Measurements from ENCODE around the gene SH3RF2.
"Not testable (repeated sequence)": the region's sequence is repeated elsewhere in the genome, so short reads cannot be mapped to it uniquely, and the experiment has no call there.

Gene SH3RF2

GRCh38 chr5:145949474-145949873 lies 13.1 kb downstream of the SH3RF2 start:
- DNase-seq (ENCODE audit: low spot score), result no peak

- no peak for DNase-seq (ENCODE audit: low spot score)
Measured at GRCh38 chr5:145951071-145951470, 14.7 kb downstream of the SH3RF2 start.

GRCh38 chr5:145953202-145953601 lies 16.8 kb downstream of the SH3RF2 start:
- DNase-seq (ENCODE audit: low spot score), result no peak

GRCh38 chr5:145954140-145954539 lies 17.8 kb downstream of the SH3RF2 start:
- DNase-seq (ENCODE audit: low spot score), result not testable (repeated sequence)

GRCh38 chr5:145957388-145957787 lies 21.0 kb downstream of the SH3RF2 start:
- no peak for DNase-seq (ENCODE audit: low spot score)

GRCh38 chr5:145958436-145958835 lies 22.1 kb downstream of the SH3RF2 start:
- no peak for DNase-seq (ENCODE audit: low spot score)

- no peak for DNase-seq (ENCODE audit: low spot score)
Measured at GRCh38 chr5:145960166-145960565, 23.8 kb downstream of the SH3RF2 start.

- DNase-seq (ENCODE audit: low spot score), result peak; percentile 19
Measured at GRCh38 chr5:145960848-145961600, 24.6 kb downstream of the SH3RF2 start.

- no peak for DNase-seq (ENCODE audit: low spot score)
Measured at GRCh38 chr5:145962001-145962400, 25.6 kb downstream of the SH3RF2 start.

- not testable (repeated sequence) for DNase-seq (ENCODE audit: low spot score)
Measured at GRCh38 chr5:145964008-145964407, 27.6 kb downstream of the SH3RF2 start.

- DNase-seq (ENCODE audit: low spot score), result no peak
Measured at GRCh38 chr5:145965804-145966203, 29.4 kb downstream of the SH3RF2 start.

- peak; percentile 55 for DNase-seq (ENCODE audit: low spot score)
Measured at GRCh38 chr5:145967296-145967695, 30.9 kb downstream of the SH3RF2 start.

- DNase-seq (ENCODE audit: low spot score), result no peak
Measured at GRCh38 chr5:145968970-145969713, 32.8 kb downstream of the SH3RF2 start.

GRCh38 chr5:145969714-145970092 lies 33.3 kb downstream of the SH3RF2 start:
- no peak for DNase-seq (ENCODE audit: low spot score)

- no peak for DNase-seq (ENCODE audit: low spot score)
Measured at GRCh38 chr5:145971108-145971507, 34.7 kb downstream of the SH3RF2 start.

GRCh38 chr5:145971701-145972100 lies 35.3 kb downstream of the SH3RF2 start:
- DNase-seq (ENCODE audit: low spot score), result no peak

- no peak for DNase-seq (ENCODE audit: low spot score)
Measured at GRCh38 chr5:145975001-145975360, 38.6 kb downstream of the SH3RF2 start.

GRCh38 chr5:145975361-145976066 lies 39.1 kb downstream of the SH3RF2 start:
- DNase-seq (ENCODE audit: low spot score), result peak; percentile 99

- peak; percentile 90 for DNase-seq (ENCODE audit: low spot score)
Measured at GRCh38 chr5:145976431-145977155, 40.2 kb downstream of the SH3RF2 start.

GRCh38 chr5:145978171-145978570 lies 41.8 kb downstream of the SH3RF2 start:
- no peak for DNase-seq (ENCODE audit: low spot score)

GRCh38 chr5:145978708-145979107 lies 42.3 kb downstream of the SH3RF2 start:
- no peak for DNase-seq (ENCODE audit: low spot score)

Data from kidney tubule cell (primary cell).